ENCODE measurements around the gene NDUFV2.
"Not testable (repeated sequence)": the region's sequence is repeated elsewhere in the genome, so short reads cannot be mapped to it uniquely, and the experiment has no call there.

Gene NDUFV2

DNA sequence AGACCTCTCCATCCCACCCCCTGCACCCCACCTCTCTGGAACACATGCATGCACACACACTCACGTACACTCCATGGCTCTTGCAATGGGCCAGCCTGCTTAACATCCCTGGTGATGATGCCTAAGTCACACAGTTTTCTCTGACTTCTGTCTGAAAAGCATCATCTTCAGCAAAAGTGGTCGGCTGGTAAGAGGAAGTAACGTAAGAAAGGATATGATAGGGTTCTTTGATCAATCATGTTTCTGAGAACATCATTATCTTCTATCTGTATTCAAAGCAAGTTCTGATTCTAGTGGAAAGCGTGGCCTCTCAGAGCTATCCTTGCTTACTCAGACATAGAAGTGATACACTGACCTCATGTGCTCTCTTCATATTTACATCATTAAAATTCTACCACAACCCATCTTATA is 11.4 kb upstream of the NDUFV2 start:
- peak; percentile 36 for DNase-seq

DNA sequence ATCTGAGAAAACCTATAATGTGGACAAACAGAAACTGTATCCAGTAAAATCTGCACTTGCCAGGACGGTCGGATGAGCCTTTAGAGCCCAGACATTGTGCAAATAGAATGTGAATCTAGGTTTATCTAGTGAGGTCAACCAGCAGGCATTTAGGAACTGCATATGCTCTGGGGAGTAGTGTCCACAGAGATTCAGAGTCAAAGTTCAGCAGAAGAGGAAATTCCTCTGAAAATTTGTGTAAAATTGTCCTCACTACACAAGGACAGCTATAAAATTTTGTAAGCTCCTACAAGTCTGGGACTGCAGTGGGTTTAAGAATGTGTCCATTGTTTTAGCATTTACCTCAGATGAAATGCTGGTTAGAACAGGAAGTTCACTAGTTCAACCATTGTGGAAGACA is 9.8 kb upstream of the NDUFV2 start:
- DNase-seq, result no peak

- not testable (repeated sequence) for DNase-seq
Observed at GRCh38 chr18:9093109-9093508, 9.4 kb upstream of the NDUFV2 start.

DNA sequence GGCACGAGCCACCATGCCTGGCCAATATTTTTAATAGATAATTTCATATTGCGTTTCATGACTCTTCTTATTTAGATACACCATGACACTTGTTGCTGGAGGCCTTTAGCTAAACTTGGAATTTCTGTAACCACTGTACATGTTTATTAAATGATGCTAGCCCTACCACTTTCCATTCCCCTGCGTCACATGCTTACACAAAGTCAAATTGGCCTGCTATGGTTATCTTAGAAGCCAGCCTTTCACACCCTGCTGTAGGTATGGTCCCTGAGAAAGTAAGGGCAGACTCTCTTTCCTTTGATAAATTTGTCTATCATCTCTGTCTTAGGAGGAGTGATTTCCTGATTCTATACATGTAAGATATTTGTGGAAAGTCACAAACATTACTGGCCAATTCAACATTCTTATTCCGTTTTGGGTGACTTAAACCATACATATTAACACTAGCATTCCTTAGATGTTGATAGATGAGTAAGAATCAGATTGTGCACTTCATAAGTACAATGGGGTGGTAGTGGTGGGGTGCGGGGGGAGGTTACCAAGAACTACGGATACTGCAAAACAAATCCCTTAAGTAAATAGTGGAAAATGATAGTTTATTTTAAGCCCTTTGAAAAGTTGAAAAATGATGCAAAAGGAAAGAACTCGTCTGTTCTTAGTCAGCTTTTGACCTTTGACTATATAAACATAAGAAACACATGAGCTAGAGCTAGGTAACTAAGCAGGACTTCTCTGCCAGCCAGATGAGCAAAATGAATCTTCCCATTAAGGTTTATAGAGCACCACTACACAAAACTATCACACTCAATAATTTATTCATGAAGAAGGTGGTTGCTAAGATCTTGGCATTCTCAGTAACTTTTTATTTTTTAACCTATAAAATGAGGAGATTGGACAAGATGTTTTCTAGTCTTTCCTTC is 7.9 kb upstream of the NDUFV2 start:
- peak; percentile 46 for DNase-seq

GRCh38 chr18:9095297-9096006 is 7.0 kb upstream of the NDUFV2 start:
- peak; percentile 70 for DNase-seq

DNA sequence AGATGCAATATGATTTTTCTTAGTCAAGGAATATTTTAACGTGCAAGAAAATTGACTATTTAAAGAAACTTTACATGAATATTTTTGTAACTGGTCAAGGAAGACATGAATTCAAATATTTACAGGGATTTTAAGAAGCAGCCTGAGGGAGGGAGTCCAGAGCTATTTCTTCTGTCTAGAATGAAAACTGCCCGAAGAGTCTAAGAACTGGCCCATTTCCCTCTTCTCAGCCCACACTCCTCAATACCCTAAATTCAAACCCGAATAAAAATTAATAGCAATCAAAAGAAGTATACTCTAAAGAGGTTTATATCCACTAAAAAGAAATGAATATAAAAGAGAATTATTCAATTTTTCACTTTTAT is 6.5 kb upstream of the NDUFV2 start:
- no peak for DNase-seq

GRCh38 chr18:9096685-9097084 is 5.8 kb upstream of the NDUFV2 start:
- no peak for DNase-seq

GRCh38 chr18:9097349-9097748 is 5.2 kb upstream of the NDUFV2 start:
- DNase-seq, result no peak

GRCh38 chr18:9100796-9101195 is 1.7 kb upstream of the NDUFV2 start:
- DNase-seq, result no peak

GRCh38 chr18:9101730-9102507 is 580 bp upstream of the NDUFV2 start:
- no peak for DNase-seq

GRCh38 chr18:9103376-9103873 is 926 bp downstream of the NDUFV2 start:
- no peak for DNase-seq

GRCh38 chr18:9104244-9104901 is 1.9 kb downstream of the NDUFV2 start:
- DNase-seq, result no peak

GRCh38 chr18:9105420-9105819 is 2.9 kb downstream of the NDUFV2 start:
- no peak for DNase-seq

- DNase-seq, result no peak
Observed at GRCh38 chr18:9106094-9106493, 3.6 kb downstream of the NDUFV2 start.

- no peak for DNase-seq
Observed at GRCh38 chr18:9106800-9107584, 4.5 kb downstream of the NDUFV2 start.

GRCh38 chr18:9108911-9109310 is 6.4 kb downstream of the NDUFV2 start:
- DNase-seq, result no peak

- DNase-seq, result no peak
Observed at GRCh38 chr18:9109523-9109922, 7.0 kb downstream of the NDUFV2 start.

DNA sequence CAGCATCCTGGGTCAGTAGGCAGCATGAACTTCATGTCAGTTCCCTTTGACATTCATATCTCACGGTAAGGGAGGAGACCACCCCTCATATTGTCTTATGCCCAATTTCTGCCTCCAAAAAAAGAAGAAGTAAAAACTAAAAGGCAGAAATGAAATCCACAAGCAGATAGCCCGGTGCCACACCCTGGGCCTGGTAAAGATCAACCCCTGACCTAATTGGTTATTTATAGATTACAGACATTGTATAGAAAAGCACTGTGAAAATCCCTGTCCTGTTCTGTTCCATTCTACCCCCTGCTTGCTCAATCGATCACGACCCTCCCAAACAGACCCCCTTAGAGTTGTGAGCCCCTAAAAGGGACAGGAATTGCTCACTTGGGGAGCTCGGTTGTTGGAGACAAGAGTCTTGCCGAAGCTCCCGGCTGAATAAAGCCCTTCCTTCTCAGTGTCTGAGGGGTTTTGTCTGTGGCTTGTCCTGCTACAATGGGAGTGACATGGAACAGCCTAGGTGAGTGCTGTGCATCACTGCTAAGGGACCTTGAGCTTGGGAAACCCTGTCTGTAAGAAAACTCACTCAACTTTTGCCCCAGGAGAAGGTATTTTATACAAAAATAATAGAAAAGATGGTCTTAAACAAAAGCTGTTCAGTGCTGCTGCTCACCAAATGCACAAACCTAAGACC is 11.1 kb downstream of the NDUFV2 start:
- DNase-seq, result no peak

- no peak for DNase-seq
Observed at GRCh38 chr18:9115984-9116383, 13.5 kb downstream of the NDUFV2 start.

- no peak for DNase-seq
Observed at GRCh38 chr18:9117980-9118841, 15.7 kb downstream of the NDUFV2 start.

Data from CD4-positive, alpha-beta T cell treated with Interleukin-17A for 4 hours (primary cell).